Pancreas (tissue), 10 donors: ENCODE measurements around the gene SYDE2. TPM values are rescaled to one million over a fixed set of nuclear protein-coding genes. Genes with fewer than 3 reads are reported as not detected.

Experiments
- ATAC-seq, 4 donors: fragments of 200-7000 bp; cut with Tn5 transposase; one replicate each; pipeline versions ENCODE4 v1.8.0 to v1.9.1; 2020; ENCODE audit warnings: mild to moderate bottlenecking in 4 of 4, moderate library complexity in 4 of 4
- DNase-seq, 6 donors: peaks; one replicate each; pipeline ENCODE4 v3.0.0-alpha.2; 2020
- FAIRE-seq: peaks from 2 replicates; lab custom pipeline; 2012; peaks lifted over from hg19 to GRCh38; lab: Jason Lieb, UNC
- H3K27ac ChIP-seq, 4 donors: fragments of 200-600 bp; sonication (generic); 1 replicate in 3 of 4; 2 replicates in 1 of 4; pipeline versions ENCODE4 v1.5.0 to v1.8.0; 2020
- H3K27me3 ChIP-seq, 4 donors: fragments of 200-600 bp; one replicate each; pipeline ENCODE4 v1.8.0; 2021
- H3K36me3 ChIP-seq, 3 donors: fragments of 200-600 bp; sonication (generic) in 1 of 3; one replicate each; pipeline versions ENCODE4 v1.5.0 to v1.8.0; 2020 to 2021
- H3K4me1 ChIP-seq, 3 donors: fragments of 200-600 bp; one replicate each; pipeline ENCODE4 v1.8.0; 2021
- H3K4me3 ChIP-seq, 4 donors: fragments of 200-600 bp; sonication (generic) in 2 of 4; one replicate each; pipeline versions ENCODE4 v1.5.0 to v1.8.0; 2020 to 2021
- H3K9me3 ChIP-seq, 4 donors: fragments of 200-600 bp; one replicate each; pipeline ENCODE4 v1.8.0; 2021
- WGBS, 2 donors: extraction: QIAGEN DNeasy Blood & Tissue Kit; methylation state at CpG; one replicate each; pipeline ENCODE4 v1.1.7; 2013; 5-methylcytosine and 5-hydroxymethylcytosine counted together
- intact Hi-C, 3 donors: fragments of 100-400 bp; cut with DNase I; formaldehyde crosslinking; loops; one replicate each; pipeline versions ENCODE4 v1.11.1 to v1.14.2; 2022
- polyA plus RNA-seq, 2 donors: library from polyadenylated mRNA; stranded (reverse); fragments of 200-250 nt; gene quantifications; one replicate each; pipeline ENCODE4 v1.2.3, GENCODE V29; 2013
- total RNA-seq, 6 donors: library from RNA; stranded (reverse); fragmentation: NEBNext Ultra II Directional in 4 of 6; extraction: Animal tissue kit (Norgen Biotek cat#: 25700) in 4 of 6; gene quantifications; one replicate each; pipeline versions ENCODE4 v1.2.1 to v1.2.4, GENCODE V29; 2021 to 2023
- TF ChIP-seq, protein P1 (sequence below), 4 donors: fragments of 200-600 bp; sonication (generic) in 3 of 4; IDR thresholded peaks; one replicate each; pipeline versions ENCODE4 v1.5.0 to v1.8.0; 2021; ENCODE audit warnings: antibody characterized with exemption in 4 of 4
- donor health status: healthy with polysubstance abuse.
- donor health status: DM: no; HTN: no; CAD: no; lungs with moderate emphysema.
- donor health status: DM: no; HTN: no; CAD: no.
- donor health status: control.
- donor health status: control.
- donor health status: Bipolar disorder and iron deficiency.
- donor health status: DM: yes; HTN: yes; CAD: no.
- donor health status: DM: no; HTN: no; CAD: no.
- donor health status: DM: no; HTN: no; CAD: no.
- donor health status: DM: yes; HTN: yes; CAD: no.

Gene SYDE2
- total and polyA plus RNA-seq, 8 donors = 1.3 to 6.6 (median 5.1) TPM

GRCh38 chr1:85219853-85220610 is 19.2 kb upstream of the SYDE2 start:
- no peak for DNase-seq
- no peaks in the 10 kb centered on the region for H3K27me3 ChIP-seq
- TF ChIP-seq, protein P1, sequence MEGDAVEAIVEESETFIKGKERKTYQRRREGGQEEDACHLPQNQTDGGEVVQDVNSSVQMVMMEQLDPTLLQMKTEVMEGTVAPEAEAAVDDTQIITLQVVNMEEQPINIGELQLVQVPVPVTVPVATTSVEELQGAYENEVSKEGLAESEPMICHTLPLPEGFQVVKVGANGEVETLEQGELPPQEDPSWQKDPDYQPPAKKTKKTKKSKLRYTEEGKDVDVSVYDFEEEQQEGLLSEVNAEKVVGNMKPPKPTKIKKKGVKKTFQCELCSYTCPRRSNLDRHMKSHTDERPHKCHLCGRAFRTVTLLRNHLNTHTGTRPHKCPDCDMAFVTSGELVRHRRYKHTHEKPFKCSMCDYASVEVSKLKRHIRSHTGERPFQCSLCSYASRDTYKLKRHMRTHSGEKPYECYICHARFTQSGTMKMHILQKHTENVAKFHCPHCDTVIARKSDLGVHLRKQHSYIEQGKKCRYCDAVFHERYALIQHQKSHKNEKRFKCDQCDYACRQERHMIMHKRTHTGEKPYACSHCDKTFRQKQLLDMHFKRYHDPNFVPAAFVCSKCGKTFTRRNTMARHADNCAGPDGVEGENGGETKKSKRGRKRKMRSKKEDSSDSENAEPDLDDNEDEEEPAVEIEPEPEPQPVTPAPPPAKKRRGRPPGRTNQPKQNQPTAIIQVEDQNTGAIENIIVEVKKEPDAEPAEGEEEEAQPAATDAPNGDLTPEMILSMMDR (IDR thresholded peaks at IDR 0.05) = no peak
- intact Hi-C loops = no loop called here
- no peak for ATAC-seq
- WGBS, 2 donors = 92 to 97% methylated on average over 2 of the region's 2 CpGs
- no peak for FAIRE-seq
- no peaks in the 10 kb centered on the region for H3K36me3 ChIP-seq
- H3K4me3 ChIP-seq = no peak overlapping the region
- H3K4me1 ChIP-seq = peaks cover 16 to 19% (median 18%) of the 10 kb centered on the region in 3 donors
- no peak overlapping the region for H3K27ac ChIP-seq
- no peaks in the 10 kb centered on the region for H3K9me3 ChIP-seq

DNA sequence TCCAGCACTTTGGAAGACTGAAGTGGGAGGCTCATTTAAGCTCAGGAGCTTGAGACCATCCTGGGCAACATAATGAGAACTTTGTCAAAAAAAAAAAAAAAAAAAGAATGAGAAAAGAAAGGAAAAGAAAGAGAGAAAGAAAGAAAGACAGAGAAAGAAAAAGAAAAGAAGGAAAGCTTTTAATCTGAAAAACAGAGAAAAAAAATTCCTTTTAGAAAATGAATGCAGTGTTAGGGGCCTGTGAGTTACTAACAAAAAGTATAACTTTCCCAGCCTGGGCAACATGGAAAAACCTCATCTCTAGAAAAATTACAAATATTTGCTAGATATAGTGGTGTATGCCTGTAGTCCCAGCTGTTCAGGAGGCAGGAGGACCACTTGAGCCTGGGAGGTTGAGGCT is 15.9 kb upstream of the SYDE2 start:
- DNase-seq (no peak), ATAC-seq (no peak), FAIRE-seq (no peak)
- no peak overlapping the region for H3K27ac ChIP-seq
- H3K4me3 ChIP-seq = no peak overlapping the region
- H3K36me3 ChIP-seq = no peaks in the 10 kb centered on the region
- TF ChIP-seq, protein P1 (IDR thresholded peaks at IDR 0.05) = no peak
- intact Hi-C loops = no loop called here
- no peaks in the 10 kb centered on the region for H3K9me3 ChIP-seq
- no peaks in the 10 kb centered on the region for H3K27me3 ChIP-seq
- no peaks in the 10 kb centered on the region for H3K4me1 ChIP-seq

- Histone ChIP-seq H3K4me3 (no peak overlapping the region), H3K4me1 (no peaks in the 10 kb centered on the region), H3K27ac (no peak overlapping the region), H3K9me3 (no peaks in the 10 kb centered on the region), H3K36me3 (no peaks in the 10 kb centered on the region), H3K27me3 (no peaks in the 10 kb centered on the region)
- 76 to 81% methylated on average over 5 of the region's 5 CpGs for WGBS, 2 donors
- DNase-seq = no peak
- no peak for FAIRE-seq
- ATAC-seq = no peak
- TF ChIP-seq, protein P1 (IDR thresholded peaks at IDR 0.05) = no peak
- intact Hi-C loops = no loop called here
These were observed 13.8 kb upstream of the SYDE2 start for GRCh38 chr1:85214654-85215053.

DNA sequence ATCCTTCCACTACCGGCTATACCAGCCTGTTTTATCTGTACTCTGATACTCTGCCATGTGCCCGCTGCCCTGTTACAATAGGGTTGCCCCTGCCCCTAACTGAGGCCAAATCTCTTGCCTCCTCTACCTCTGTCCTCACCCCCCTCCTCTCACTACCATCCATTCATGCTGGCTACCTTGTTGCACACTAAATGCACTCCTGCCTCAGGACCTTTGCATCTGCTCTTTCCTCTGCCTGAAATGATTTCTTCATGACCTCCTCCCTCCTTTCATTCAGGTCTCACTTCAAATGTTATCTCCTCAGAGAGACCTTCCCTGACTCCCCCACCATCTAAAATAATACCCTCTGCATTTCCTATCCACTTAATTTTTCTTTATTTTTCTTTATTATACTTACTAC is 7.7 kb upstream of the SYDE2 start:
- Histone ChIP-seq H3K9me3 (no peaks in the 10 kb centered on the region), H3K4me1 (no peaks in the 10 kb centered on the region), H3K4me3 (no peak overlapping the region), H3K27ac (no peak overlapping the region), H3K36me3 (no peaks in the 10 kb centered on the region), H3K27me3 (no peaks in the 10 kb centered on the region)
- no peak for ATAC-seq
- 64 to 67% methylated on average over 2 of the region's 2 CpGs for WGBS, 2 donors
- intact Hi-C loops = loop anchor here in 1 of 3 donors (10.0 kb wide), 1 partner anchor 46 kb away; the partner anchor contains the start of gene C1orf52
- TF ChIP-seq, protein P1 (IDR thresholded peaks at IDR 0.05) = no peak
- DNase-seq = no peak
- no peak for FAIRE-seq

DNA sequence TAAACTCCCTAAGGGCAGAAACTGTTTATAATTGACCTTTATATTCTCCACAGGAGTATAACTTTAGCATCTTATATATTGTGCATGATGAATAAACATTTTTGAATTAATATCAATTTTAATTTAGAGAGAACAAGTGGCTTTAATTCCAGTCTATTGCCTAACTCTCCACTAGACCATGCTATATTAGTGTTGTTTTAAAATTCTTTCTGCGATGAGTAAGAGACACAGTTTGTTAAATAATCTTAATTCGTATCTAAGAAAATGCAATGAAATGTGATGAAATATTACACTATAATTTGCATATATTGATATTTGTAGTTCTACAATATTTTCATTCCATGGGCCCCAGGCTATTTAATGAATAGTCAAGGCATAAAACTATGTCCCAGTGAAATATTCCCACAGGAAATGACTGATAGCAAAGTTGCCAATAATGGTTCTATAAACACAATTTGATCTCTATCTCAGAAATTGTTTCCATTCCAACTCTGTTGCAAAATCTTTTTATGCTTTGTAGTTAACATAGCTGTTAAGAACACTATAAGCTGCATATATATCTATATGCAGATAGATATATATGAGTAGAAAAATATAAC is 2.9 kb upstream of the SYDE2 start:
- Histone ChIP-seq H3K4me3 (no peak overlapping the region), H3K4me1 (peaks cover 0 to 8% (median 5%) of the 10 kb centered on the region in 3 donors), H3K36me3 (no peaks in the 10 kb centered on the region), H3K27me3 (no peaks in the 10 kb centered on the region), H3K27ac (no peak overlapping the region), H3K9me3 (no peaks in the 10 kb centered on the region)
- TF ChIP-seq, protein P1 (IDR thresholded peaks at IDR 0.05) = no peak
- WGBS, 2 donors = 88 to 97% methylated on average over 2 of the region's 2 CpGs
- DNase-seq (no peak), FAIRE-seq (no peak), ATAC-seq (no peak)
- intact Hi-C loops = loop anchor here in 1 of 3 donors (10.0 kb wide), 1 partner anchor 51 kb away; the partner anchor contains the start of gene C1orf52
